ENCODE results near the gene USP7.
"Not testable (repeated sequence)": the region's sequence is repeated elsewhere in the genome, so short reads cannot be mapped to it uniquely, and the experiment has no call there.

Gene USP7

DNA sequence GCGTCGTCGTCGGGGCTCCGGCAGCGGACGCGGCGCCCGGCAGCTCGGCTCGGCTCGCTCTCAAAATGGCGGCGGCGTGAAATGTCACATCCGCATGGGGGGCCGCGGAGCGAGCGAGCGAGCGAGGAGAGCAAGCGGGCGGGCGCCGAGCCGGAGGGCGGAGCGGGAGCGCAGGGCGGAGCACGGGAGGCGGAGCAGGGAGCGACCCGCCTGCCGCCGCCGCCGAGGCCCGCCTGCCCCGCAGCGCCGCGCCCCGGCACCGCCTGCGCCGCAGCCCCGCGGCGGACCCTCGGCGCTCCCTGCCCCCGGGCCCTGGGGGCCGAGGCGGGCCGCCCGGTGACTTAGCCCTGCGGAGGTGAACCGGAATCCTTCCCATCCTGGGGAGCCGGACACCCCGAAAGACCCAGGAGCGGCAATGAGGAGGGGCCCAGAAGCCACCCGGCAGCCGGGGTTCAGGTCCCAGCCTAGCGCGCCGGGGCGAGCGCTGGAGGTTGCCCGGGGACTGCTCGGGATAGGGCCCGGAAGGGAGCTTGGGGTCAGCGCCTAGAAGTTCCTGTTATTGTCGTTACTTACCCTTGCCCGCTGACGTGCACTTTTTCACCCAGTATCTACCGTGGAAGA, at the start of gene USP7:
TSS of gene USP7 (minus strand) at position 86 of the 621 bp plus-strand sequence. CDS start 621 bp downstream, outside the sequence.
- H3K4me3 ChIP-seq (ENCODE audit: low read depth, low read length): peak within 1 kb of the TSS; percentile 84

DNA sequence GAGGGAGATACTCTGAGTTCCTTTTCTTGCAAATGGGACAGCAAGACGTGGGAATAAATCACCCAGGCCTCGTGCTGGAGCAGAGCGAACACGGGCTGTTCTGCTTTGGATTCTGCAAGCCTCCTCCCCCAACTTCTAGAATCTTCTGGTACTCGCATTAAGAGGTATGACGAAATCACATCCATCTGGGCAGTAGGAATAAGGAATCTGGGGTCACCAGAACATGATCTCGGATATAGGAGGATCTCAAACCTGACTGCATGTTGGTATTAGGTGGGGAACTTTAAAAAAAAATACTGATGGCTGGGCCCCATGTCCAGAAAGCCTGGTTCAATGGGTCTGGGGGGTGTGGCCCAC, 49.8 kb upstream of the USP7 start:
- no peak overlapping the region for H3K4me3 ChIP-seq (ENCODE audit: low read depth, low read length)

DNA sequence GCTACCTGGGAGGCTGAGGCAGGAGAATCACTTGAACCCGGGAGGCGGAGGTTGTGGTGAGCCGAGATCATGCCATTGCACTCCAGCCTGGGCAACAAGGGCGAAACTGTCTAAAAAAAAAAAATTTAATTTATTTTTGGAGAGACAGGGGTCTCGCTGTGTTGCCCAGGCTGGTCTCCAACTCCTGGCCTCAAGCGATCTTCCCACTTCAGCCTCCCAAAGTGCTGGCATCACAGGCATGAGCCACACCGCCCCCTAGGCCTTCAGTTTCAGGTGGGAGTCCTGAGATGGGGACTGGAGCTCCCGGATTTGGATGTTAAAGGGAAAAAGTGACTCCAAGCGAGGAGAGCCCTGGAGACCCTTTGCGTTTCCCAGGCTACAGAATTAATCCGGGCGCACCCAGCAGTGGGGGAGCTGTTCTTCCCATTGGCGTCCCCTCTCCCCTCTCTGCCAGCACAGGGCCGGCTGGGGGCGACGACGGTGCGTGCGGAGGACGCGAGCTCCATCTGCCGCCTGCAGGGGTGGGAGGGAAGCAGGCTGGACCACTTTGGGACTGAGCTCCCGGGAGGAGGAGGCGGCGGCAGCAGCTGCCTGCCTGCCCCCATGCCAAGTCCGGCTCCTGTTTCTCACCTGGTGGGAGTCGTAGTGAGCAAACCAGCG, 49.3 kb upstream of the USP7 start:
- H3K4me3 ChIP-seq (ENCODE audit: low read depth, low read length): no peak overlapping the region

DNA sequence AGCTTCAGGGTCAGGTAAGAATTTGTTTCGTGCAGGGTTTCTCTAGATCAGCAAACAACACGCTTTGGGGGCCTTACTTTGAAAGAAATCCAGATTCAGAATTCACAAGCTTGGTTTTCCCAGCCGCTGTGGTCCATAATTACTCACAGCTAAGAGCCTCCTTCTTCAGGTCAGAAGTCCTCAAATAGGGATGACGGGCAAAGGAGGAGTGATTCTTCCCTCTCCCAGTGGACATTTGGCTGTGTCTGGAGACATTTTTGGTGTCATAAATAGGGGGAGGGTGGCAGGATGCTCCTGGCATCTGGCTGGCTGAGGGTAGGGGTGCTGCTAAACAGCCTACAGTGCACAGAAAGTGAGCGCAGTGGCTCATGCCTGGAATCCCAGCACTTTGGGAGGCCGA, 48.6 kb upstream of the USP7 start:
- no peak overlapping the region for H3K4me3 ChIP-seq (ENCODE audit: low read depth, low read length)

DNA sequence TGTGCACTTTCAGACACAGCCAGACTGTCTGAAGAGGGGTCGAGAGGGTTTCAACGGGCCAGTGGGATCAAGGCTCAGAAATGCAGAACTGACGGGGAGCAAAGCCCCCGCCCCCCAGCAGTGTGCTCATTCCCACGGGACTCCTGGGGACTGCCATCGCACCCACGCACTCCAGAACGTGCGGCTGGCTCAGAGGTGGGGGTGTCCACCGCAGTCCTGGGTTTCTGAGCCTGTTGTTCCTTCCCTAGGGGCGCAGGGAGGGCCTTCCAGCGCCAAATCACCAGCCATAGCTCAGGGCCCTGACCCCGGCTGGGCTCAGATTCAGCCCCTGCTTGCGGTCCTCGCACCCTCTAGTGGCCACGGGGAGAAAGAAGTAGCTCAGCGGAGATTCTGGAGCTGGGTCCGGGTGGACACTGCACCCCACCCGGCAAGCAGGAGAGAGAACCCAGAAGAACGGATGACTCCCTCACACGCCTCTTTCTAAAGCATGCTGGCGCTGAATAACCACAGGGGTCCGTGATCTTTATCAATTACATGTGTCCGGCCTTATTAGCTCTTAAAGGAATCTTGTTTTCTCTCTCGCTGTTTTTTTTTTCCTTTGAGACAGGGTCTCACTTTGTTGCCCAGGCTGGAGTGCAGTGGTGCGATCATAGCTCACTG, 45.0 kb upstream of the USP7 start:
- no peak overlapping the region for H3K4me3 ChIP-seq (ENCODE audit: low read depth, low read length)

DNA sequence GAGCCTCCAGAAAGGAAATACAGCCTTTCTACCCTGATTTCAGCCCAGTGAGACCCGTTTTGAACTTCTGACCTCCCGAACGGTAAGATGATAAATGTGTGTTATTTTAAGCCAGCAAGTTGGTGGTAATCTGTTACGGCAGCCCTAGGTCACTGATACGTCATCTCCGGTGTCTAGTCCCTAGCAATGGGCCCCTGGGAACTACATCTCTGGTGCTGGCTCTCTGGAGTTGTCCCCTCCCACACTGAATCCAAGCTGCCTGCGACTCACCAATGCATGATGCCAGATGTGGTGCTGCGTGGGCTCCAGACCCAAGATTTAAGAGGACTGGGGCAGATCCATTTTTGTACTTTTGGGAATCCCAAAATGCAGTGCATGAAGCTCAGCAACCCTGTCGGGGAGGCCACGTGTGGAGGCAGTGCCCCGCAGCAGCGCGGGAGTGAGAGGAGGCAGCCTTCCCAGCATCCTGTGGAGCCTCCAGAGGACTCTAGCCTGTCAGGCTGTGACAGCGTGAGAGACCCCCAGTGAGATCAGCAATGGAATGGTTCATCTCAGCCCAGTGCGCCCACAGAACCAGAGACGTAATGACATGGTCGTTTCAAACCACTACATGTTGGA, 43.6 kb upstream of the USP7 start:
- no peak overlapping the region for H3K4me3 ChIP-seq (ENCODE audit: low read depth, low read length)

DNA sequence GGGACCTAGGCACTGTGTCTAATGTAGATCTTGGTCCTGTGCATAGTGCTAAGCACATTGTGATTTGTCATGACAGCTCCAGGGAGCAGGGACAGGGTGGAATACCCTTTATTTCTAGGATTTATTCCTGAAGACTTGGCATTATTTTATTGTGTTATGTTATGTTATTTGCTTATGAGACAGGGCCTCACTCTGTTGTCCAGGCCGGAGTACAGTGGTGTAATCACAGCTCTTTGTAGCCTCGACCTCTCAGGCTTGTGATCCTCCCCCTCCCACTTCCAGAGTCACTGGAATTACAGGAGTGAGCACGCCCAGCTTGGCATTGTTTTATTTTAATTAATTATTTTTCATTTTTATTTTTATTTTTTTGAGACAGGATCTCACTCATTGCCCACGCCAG, 40.5 kb upstream of the USP7 start:
- H3K4me3 ChIP-seq (ENCODE audit: low read depth, low read length): no peak overlapping the region

DNA sequence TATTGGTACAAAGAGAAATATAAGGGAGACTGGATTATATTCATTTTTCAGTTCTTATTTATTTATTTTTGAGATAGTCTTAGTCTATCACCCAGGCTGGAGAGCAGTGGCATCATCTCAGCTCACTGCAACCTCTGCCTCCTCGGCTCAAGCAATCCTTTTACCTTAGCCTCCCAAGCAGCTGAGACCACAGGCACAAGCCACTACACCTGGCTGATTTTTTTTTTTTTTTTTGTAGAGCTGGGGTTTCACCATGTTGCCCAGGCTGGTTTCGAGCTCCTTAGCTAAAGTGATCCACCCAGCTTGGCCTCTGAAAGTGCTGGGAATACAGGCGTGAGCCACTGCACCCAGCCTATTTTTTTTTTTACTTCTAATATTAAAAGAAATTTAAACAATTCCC, 40.1 kb upstream of the USP7 start:
- H3K4me3 ChIP-seq (ENCODE audit: low read depth, low read length): no peak overlapping the region

DNA sequence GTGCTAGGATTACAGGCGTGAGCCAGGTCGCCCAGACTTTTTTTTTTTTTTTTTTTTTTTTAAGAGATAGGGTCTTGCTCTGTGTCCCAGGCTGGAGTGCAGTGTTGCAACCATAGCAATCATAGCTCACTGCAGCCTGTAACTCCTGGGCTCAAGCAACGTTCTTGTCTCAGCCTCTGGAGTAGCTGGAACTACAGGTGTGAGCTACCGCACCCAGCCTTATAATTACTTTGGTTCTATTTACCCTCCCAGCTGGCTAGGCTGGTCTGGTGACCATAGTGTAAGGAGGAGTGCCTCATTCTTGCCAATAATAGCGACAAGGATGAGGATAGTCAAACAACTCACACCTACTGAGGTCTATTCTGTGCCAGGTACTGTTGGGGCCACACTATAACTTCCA, 39.6 kb upstream of the USP7 start:
- H3K4me3 ChIP-seq (ENCODE audit: low read depth, low read length): no peak overlapping the region

DNA sequence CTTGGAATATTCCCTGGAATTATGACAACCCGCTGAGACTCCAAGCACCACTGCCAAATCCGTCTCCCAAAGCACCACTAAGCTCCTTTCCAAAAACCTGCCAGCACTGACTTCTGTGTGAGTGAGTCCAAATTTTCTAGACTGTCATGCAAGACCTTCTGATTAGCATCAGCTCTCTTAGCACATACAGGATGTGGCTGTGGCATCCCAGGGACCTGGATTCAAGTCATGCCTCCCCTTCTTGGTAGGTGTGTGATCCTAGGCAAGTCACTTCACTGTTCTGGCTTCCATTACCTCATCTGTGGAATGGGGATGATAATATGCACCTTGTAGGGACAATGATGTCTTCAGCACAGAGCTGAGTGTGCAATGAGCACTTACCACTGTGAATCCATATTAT, 38.3 kb upstream of the USP7 start:
- no peak overlapping the region for H3K4me3 ChIP-seq (ENCODE audit: low read depth, low read length)

DNA sequence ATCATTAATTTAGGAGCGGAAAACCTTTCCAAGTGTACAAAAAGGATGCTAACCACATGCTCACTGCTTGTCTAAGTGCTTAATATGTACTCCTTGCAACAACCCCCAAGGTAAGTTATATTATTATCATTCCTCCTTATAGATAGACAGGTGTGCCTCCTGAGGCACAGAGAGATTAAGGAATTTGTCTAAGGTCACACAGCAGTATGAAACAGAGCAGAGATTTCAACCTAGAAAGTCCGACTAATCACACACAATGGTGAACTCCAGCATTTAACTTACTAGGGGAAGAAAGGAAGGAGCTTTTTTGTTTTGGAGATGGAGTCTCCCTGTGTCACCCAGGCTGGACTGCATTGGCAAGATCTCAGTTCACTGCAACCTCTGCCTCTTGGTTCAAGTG, 37.0 kb upstream of the USP7 start:
- no peak overlapping the region for H3K4me3 ChIP-seq (ENCODE audit: low read depth, low read length)

DNA sequence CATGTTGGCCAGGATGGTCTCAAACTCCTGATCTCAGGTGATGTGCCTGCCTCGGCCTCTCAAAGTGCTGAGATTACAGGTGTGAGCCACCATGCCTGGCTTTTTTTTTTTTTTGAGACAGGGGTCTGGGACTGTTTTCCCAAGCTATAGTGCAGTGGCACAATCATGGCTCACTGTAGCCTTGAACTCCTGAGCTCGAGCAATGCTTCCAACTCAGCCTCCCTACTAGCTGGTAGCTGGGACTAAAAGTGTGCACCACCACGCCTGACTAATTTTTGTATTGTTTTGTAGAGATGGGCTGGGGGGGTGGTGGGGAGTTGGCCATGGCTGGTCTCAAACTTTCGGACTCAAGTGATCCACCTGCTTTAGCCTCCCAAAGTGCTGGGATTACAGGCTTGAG, 36.1 kb upstream of the USP7 start:
- no peak overlapping the region for H3K4me3 ChIP-seq (ENCODE audit: low read depth, low read length)

DNA sequence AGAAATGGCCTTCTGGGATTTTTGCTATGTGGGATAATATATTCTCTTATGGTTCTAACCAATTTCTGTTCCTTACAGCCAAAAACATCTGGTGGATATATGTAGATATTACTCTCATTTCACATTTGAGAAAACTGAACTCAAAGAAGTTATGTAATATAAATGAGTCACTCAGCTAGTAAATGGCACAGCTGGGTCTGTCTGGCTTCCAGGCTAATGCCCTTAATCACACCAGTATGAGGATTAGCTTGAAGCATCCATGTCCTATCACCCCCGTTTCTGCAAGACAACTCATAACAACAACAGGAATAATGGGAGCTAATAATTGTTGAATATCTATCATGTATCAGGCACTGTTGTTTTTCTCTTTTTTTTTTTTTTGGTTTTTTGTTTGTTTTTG, 34.4 kb upstream of the USP7 start:
- no peak overlapping the region for H3K4me3 ChIP-seq (ENCODE audit: low read depth, low read length)

DNA sequence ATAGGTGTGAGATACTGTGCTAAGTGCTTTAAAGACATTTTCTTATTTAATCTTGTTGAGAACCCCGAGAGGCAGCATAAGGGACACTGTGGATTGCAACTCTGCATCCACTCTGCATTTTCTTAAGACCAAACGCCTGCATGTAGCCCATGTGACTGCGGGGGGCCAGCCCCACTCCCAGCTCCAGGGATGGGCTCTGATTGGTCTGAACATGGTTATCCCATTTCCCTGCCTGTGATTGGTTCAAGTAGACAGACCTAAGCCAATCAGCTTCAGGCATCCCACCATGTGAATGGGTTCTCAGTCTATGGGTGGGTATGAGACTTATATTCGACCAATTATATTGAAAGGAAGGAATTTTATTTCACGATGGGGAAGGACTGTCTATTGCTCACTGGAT, 33.2 kb upstream of the USP7 start:
- H3K4me3 ChIP-seq (ENCODE audit: low read depth, low read length): no peak overlapping the region

DNA sequence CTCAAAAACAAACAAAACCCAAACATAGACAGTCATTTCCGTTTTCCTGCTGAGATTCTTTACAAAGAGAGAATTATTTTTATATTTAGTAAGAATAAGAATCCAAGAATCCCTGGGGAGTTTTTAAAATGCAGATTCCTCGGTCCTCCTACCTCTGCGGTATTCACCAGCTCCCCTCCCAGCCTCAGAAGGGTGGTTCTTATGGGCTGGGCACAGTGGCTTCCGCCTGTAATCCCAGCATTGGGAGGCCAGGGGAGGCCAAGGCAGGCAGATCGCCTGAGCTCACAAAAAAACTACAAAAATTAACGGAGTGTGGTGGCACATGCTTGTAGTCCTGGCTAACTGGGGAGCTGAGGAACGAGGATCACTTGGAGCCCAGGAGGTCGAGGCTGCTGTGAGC, 26.7 kb upstream of the USP7 start:
- H3K4me3 ChIP-seq (ENCODE audit: low read depth, low read length): no peak overlapping the region

DNA sequence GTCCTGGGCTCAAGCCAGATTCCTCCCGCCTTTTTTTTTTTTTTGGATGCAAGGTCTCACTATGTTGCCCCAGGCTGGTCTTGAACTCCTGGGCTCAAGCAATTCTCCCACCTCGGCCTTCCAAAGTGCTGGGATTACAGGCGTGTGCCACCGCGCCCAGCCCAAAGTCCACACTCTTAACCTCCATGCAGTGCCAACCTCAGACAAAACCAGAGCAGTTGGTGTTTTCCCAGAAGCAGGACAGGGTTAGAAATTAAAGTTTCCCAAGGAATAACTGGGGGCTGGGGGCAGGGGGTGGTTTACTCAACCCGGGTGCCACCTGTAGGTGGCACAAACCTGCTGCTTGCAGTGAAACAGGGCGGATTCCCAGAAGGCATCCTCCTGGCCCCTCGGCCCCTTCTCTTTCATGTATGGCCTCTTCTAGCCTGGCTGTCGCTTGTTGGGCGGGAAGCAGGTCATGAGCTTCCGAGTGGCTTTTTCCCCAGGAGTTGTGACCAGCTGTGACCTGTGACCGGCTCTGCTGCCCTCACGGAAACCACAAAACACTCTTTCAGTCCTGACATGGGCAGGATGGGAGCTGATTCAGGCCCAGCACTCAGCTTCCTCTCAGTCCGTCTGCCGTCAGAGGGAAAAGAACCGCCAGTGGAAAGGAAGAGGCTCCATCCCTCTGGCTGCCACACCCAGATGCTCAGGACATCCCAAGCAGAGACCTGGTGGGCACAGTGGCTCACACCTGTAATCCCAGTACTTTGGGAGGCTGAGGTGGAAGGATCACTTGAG, 25.6 kb upstream of the USP7 start:
- no peak overlapping the region for H3K4me3 ChIP-seq (ENCODE audit: low read depth, low read length)

DNA sequence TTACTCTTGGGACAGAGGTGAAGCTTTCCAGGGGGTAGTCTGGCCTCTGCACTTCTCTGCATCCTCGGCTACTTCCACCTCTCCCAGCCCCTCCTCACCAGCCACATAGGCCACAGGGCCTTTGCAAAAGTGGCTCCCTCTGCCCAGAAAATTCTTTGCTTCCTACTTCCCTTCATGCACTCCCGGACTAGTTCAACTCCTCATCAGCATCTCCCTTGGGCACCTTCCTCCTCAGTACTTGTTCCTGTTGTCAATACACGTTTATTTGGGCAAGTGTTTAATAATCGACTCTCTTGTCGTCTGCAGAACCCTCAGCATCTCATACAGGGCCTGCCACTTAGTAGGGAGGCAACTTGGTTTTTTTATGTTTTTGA, 23.1 kb upstream of the USP7 start:
- H3K4me3 ChIP-seq (ENCODE audit: low read depth, low read length): no peak overlapping the region

DNA sequence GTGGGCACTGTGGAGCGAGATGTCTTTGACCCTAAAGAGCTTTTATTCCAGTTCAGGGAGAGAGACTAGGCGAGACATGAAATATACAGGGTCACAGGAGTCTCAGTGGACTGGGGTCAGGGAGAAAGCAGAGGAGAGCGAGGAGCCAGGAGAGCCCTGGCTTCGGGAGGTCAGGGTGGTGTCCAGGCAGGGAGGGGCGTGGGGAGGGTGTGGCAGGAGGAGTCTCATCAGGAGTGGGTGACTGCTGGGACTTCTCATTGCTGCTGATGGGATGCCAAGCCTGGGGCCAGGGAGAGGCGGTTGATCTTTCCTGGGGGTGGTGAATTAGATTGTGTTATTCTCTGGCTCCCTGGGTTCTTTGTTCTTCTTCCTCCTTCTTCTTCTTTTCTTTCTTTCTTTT, 22.4 kb upstream of the USP7 start:
- no peak overlapping the region for H3K4me3 ChIP-seq (ENCODE audit: low read depth, low read length)

DNA sequence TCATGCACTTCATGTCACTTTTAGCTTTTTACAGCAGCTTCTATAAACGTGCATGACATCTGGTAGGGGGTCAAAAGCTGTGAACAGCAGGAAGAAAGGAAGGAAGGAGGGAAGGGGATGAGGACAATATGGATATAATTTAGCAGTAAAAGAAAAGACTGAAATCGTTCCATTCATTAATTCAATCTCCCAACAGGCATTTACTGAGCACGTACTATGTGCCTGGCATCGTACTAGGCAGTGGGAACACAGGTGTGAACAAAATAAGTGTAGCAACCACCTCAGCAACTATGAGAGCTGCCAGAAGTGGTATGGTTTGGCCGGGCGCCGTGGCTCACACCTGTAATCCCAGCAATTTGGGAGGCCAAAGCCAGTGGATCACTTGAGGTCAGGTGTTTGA, 19.1 kb upstream of the USP7 start:
- no peak overlapping the region for H3K4me3 ChIP-seq (ENCODE audit: low read depth, low read length)

DNA sequence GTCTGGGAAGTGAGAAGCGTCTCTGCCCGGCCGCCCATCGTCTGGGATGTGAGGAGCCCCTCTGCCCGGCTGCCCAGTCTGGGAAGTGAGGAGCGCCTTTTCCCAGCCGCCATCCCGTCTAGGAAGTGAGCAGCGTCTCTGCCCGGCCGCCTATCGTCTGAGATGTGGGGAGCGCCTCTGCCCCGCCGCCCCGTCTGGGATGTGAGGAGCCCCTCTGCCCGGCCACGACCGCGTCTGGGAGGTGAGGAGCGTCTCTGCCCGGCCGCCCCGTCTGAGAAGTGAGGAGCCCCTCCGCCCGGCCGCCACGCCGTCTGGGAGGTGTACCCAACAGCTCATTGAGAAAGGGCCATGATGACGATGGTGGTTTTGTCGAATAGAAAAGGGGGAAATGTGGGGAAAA, 18.2 kb upstream of the USP7 start:
- H3K4me3 ChIP-seq (ENCODE audit: low read depth, low read length): not testable (repeated sequence)

DNA sequence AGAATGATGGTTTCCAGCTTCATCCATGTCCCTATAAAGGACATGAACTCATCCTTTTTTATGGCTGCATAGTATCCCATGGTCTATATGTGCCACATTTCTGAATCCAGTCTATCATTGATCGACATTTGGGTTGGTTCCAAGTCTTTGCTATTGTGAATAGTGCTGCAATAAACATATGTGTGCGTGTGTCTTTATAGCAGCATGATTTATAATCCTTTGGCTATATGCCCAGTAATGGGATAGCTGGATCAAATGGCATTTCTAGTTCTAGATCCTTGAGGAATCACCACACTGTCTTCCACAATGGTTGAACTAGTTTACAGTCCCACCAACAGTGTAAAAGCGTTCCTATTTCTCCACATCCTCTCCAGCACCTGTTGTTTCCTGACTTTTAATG, 12.5 kb upstream of the USP7 start:
- H3K4me3 ChIP-seq (ENCODE audit: low read depth, low read length): not testable (repeated sequence)

DNA sequence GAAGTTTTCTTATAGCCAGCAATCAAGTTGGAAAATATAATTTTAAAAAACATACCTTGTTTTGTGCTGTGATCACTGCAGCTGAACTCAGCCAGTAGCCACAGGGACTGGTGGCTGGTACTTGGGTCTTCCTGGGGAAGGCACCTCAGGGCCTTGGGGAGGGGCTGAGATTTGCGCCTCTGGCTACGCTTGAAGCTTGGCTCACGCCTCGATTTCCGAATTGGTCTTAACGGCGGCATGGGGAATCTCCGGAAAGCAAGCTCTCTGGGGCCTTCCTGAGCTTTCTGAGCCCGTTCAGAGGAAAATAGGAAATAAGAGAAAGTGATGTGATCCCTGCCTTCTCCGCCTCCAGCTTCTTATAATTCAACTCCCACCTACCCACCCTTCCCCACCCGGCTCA, 11.3 kb upstream of the USP7 start:
- H3K4me3 ChIP-seq (ENCODE audit: low read depth, low read length): no peak overlapping the region
